WERI-Rb-1 (cell line): ENCODE measurements around the gene FOXS1.

Source experiments
- DNase-seq: peaks from one replicate; pipeline ENCODE4 v3.0.0-alpha.2; 2020
- H3K27ac ChIP-seq: fragments of 250-450 bp; sonication (Bioruptor Pico); 2 replicates; pipeline ENCODE4 v1.5.1; 2020; ENCODE audit warnings: mild to moderate bottlenecking, moderate library complexity
- H3K27me3 ChIP-seq: fragments of 250-450 bp; sonication (Bioruptor Pico); 2 replicates; pipeline ENCODE4 v1.5.1; 2021; ENCODE audit warnings: mild to moderate bottlenecking, low read depth, moderate library complexity; ENCODE audit not compliant: insufficient read depth, severe bottlenecking
- H3K36me3 ChIP-seq: fragments of 250-450 bp; sonication (Bioruptor Pico); 2 replicates; pipeline ENCODE4 v1.5.1; 2020; ENCODE audit warnings: mild to moderate bottlenecking, moderate library complexity
- H3K4me3 ChIP-seq: 2 replicates; pipeline ENCODE4 v1.5.1; 2011; ENCODE audit warnings: low read depth, mild to moderate bottlenecking, control low read depth, low read length
- H3K9me3 ChIP-seq: fragments of 250-450 bp; sonication (Bioruptor Pico); 2 replicates; pipeline ENCODE4 v1.5.1; 2021; ENCODE audit warnings: mild to moderate bottlenecking, moderate library complexity; ENCODE audit not compliant: severe bottlenecking
- TF ChIP-seq, protein P1 (sequence below): IDR thresholded peaks from 2 replicates; pipeline ENCODE4 v1.5.1; 2011; ENCODE audit warnings: low read depth, mild to moderate bottlenecking, control low read depth, inconsistent platforms, low read length

Gene FOXS1

DNA sequence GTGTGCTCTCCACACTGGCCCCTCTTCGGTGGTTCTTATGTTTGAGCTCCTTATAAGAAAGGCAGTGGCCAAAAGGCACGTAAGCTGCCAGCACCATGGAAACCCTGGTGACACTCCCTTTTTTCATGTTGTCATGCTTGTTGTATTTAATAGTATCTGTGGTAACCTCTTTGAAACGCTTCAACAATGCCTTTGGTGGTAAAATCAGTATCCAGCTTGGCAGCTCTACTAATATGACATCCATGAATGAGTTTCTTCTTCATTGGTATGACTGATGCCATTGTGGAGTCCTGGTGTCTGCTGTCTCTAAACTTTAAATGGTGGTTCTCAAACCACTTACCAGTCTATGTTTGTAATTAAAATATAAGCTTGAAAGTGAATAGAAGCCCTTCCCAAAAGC lies 36.9 kb downstream of the FOXS1 start:
- Histone ChIP-seq H3K4me3 (no peak overlapping the region), H3K27ac (no peak overlapping the region), H3K27me3 (no peaks in the 10 kb centered on the region), H3K9me3 (no peaks in the 10 kb centered on the region), H3K36me3 (peaks cover 28% of the 10 kb centered on the region)
- TF ChIP-seq, protein P1, sequence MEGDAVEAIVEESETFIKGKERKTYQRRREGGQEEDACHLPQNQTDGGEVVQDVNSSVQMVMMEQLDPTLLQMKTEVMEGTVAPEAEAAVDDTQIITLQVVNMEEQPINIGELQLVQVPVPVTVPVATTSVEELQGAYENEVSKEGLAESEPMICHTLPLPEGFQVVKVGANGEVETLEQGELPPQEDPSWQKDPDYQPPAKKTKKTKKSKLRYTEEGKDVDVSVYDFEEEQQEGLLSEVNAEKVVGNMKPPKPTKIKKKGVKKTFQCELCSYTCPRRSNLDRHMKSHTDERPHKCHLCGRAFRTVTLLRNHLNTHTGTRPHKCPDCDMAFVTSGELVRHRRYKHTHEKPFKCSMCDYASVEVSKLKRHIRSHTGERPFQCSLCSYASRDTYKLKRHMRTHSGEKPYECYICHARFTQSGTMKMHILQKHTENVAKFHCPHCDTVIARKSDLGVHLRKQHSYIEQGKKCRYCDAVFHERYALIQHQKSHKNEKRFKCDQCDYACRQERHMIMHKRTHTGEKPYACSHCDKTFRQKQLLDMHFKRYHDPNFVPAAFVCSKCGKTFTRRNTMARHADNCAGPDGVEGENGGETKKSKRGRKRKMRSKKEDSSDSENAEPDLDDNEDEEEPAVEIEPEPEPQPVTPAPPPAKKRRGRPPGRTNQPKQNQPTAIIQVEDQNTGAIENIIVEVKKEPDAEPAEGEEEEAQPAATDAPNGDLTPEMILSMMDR, result no peak
- DNase-seq, result no peak

DNA sequence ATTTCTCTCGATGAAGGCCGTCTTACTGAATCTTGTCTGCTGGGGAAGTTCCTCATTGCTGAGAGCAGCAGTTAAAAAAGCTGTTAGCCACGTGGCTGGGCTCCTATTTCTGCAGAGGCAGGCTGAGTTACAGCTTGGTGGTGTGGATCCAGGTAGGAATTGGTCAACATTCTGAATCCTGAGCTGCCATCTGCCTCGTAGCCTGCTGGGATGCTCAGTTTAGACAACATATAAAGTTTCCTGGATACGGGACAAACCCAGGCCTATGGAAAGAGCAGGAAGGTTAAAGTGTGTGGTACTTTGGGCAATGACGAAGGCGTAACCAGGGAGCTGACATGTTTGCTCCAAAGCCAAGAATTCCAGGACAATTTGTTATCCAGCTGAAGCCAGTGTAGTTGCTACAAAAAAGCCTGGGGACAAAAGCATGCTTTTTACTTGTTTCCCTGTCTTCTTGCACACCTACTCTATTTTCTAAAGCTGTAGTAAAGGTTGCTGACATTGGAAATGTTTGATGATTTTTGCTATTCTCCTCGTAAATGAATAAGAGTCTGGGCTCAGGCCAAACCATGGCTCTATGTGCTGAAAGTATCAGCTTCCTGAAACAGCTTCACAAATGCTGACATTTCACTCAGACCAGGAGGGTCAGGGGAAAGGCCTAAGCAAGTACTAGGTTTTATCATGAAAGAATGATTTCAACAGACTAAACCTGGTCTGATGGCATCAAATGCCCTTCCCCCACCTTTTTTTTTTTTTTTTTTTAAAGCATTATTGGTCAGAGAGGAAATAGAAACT lies 38.6 kb downstream of the FOXS1 start:
- TF ChIP-seq, protein P1, result no peak
- Histone ChIP-seq H3K27ac (no peak overlapping the region), H3K36me3 (peaks cover 45% of the 10 kb centered on the region), H3K9me3 (no peaks in the 10 kb centered on the region), H3K4me3 (no peak overlapping the region), H3K27me3 (no peaks in the 10 kb centered on the region)
- DNase-seq, result no peak

DNA sequence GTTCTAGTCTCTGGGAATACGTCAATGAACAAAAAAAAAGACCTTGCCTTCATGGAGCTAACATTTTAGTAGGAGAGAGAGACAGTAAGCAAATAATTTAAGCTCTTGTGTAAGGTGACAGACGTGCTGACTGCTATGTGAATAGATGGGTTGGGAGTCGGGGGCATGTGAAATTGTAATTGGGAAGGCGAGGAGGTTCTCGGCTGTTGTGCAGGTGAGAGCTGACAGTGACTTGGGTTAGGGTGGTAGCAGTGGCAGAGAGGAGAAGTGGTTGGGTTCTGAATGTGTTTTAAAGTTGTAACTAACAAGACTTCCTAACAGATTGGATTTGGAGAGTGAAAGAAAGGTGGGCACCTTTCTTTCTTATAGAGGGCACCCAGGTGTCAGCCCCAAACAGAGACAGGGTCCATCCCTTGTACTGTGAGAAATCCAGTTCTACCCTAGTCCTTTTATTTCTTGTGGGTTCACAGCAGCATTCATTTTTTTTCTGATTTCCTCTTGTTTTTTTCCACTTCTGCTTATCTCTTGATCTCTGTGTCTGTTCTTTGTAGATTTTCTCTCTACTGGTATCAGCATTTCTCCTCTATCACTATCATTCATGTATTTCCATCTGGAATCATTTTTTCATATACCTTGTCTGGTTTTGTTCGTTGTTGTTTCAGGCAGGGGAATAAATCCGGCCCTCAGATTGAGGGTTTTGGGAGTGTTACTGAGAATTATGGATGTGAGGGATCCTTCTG lies 41.7 kb downstream of the FOXS1 start:
- TF ChIP-seq, protein P1, result no peak
- Histone ChIP-seq H3K27me3 (no peaks in the 10 kb centered on the region), H3K9me3 (no peaks in the 10 kb centered on the region), H3K27ac (no peak overlapping the region), H3K36me3 (peaks cover 75% of the 10 kb centered on the region), H3K4me3 (no peak overlapping the region)
- no peak for DNase-seq

DNA sequence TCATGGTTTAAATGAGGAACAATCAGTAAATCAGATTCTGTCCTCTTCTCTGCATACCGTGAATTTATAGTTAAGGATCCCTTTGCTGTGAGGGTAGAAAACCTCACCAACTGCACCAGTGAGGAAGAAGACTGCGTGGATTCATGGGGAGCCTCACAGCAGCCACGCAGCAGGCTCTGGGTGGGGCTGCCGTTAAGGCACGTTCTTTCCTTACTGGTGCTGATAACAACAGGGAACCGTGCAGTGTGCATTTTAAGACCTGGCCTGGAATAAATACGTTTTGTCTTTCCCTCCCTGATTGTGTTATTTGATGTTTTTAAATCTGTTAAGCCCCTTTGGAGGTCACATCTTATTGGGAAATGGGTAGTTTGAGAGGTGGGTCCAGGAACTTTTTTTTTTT lies 43.9 kb downstream of the FOXS1 start:
- peaks cover 90% of the 10 kb centered on the region for H3K36me3 ChIP-seq

GRCh38 chr20:31797364-31797763 lies 48.0 kb downstream of the FOXS1 start:
- no peak for DNase-seq
- no peaks in the 10 kb centered on the region for H3K9me3 ChIP-seq
- peaks cover 98% of the 10 kb centered on the region for H3K36me3 ChIP-seq
- H3K4me3 ChIP-seq, result no peak overlapping the region
- TF ChIP-seq, protein P1, result no peak
- no peak overlapping the region for H3K27ac ChIP-seq
- no peaks in the 10 kb centered on the region for H3K27me3 ChIP-seq

More for the DNA sequence above, 43.9 kb downstream of the FOXS1 start:
- Histone ChIP-seq H3K27ac (no peak overlapping the region), H3K4me3 (no peak overlapping the region), H3K9me3 (no peaks in the 10 kb centered on the region), H3K27me3 (no peaks in the 10 kb centered on the region)
- TF ChIP-seq, protein P1, result no peak
- DNase-seq, result no peak
